H1 (cell line): Measurements from ENCODE around the gene FAM227B. TPM values are rescaled to one million over a fixed set of nuclear protein-coding genes. Genes with fewer than 3 reads are reported as not detected.

ENCODE experiments used
- CTCF ChIA-PET: fragments of 300-600 bp; sonication (Branson Sonifier 250); formaldehyde crosslinking; loops from one replicate; lab custom pipeline; 2021; ENCODE audit not compliant: partially characterized antibody; lab: Charles Lee
- POLR2A ChIA-PET: fragments of 300-600 bp; sonication (Branson Sonifier 250); formaldehyde crosslinking; loops from one replicate; lab custom pipeline; 2021; ENCODE audit warnings: inconsistent platforms; ENCODE audit not compliant: partially characterized antibody; lab: Charles Lee
- DNase-seq, 2 experiments: peaks; one replicate each; pipeline versions ENCODE4 v3.0.0 to v3.0.0-alpha.2; 2010 to 2022; ENCODE audit warnings: low spot score in 2 of 2, low read depth in 1 of 2, mixed read lengths in 1 of 2
- FAIRE-seq: peaks from 2 replicates; lab custom pipeline; 2011; peaks lifted over from hg19 to GRCh38; lab: Jason Lieb, UNC
- H2AFZ ChIP-seq: 2 replicates; pipeline ENCODE4 v1.8.1; 2012; ENCODE audit warnings: low read length, inconsistent platforms
- H2AK5ac ChIP-seq: 2 replicates; pipeline ENCODE4 v1.6.1; 2013; ENCODE audit warnings: low read depth, low read length
- H2BK120ac ChIP-seq: replicated peaks from 2 replicates; pipeline ENCODE3; 2013; ENCODE audit warnings: low read depth, low read length, inconsistent platforms
- H2BK12ac ChIP-seq: 2 replicates; pipeline ENCODE4 v1.6.1; 2013; ENCODE audit warnings: low read depth, low read length
- H2BK15ac ChIP-seq: 2 replicates; pipeline ENCODE4 v1.6.1; 2013; ENCODE audit warnings: low read length
- H2BK20ac ChIP-seq: 2 replicates; pipeline ENCODE4 v1.6.1; 2013; ENCODE audit warnings: low read length
- H2BK5ac ChIP-seq: 2 replicates; pipeline ENCODE4 v1.6.1; 2013; ENCODE audit warnings: low read depth, low read length
- H3K14ac ChIP-seq: 2 replicates; pipeline ENCODE4 v1.6.1; 2013; ENCODE audit warnings: inconsistent platforms; ENCODE audit not compliant: insufficient read length
- H3K18ac ChIP-seq: 2 replicates; pipeline ENCODE4 v1.6.1; 2013; ENCODE audit warnings: low read length; ENCODE audit errors: extremely low read depth
- H3K23ac ChIP-seq: 2 replicates; pipeline ENCODE4 v1.6.1; 2013; ENCODE audit warnings: inconsistent platforms; ENCODE audit not compliant: insufficient read length
- H3K23me2 ChIP-seq: 2 replicates; pipeline ENCODE4 v1.6.1; 2013; ENCODE audit warnings: low read depth, low read length
- H3K27ac ChIP-seq: 2 replicates; pipeline ENCODE4 v1.6.1; 2011; ENCODE audit warnings: low read depth, low read length, inconsistent platforms
- H3K27me3 ChIP-seq, 4 experiments: replicated peaks in 1 of 4; 1 replicate in 1 of 4; 2 replicates in 3 of 4; pipeline versions ENCODE4 v1.6.1 to v1.8.1; 2011 to 2013; ENCODE audit warnings: low read length in 3 of 4, mild to moderate bottlenecking in 3 of 4, inconsistent platforms in 2 of 4, mixed read lengths in 2 of 4, moderate library complexity in 1 of 4; ENCODE audit not compliant: control insufficient read depth in 3 of 4, insufficient read depth in 3 of 4; ENCODE audit errors: extremely low read depth in 1 of 4
- H3K36me3 ChIP-seq, 4 experiments: 2 replicates each; pipeline versions ENCODE4 v1.6.1 to v1.8.1; 2011 to 2013; ENCODE audit warnings: mild to moderate bottlenecking in 4 of 4, low read length in 3 of 4, moderate library complexity in 2 of 4, control low read depth in 1 of 4, inconsistent platforms in 1 of 4; ENCODE audit not compliant: insufficient read depth in 4 of 4, control insufficient read depth in 2 of 4
- H3K4ac ChIP-seq: replicated peaks from 2 replicates; pipeline ENCODE3; 2013; ENCODE audit warnings: low read length, low read depth, mixed read lengths, inconsistent platforms; ENCODE audit not compliant: insufficient read length
- H3K4me1 ChIP-seq, 4 experiments: replicated peaks in 1 of 4; 1 replicate in 1 of 4; 2 replicates in 3 of 4; pipeline versions ENCODE4 v1.6.1 to v1.8.1; 2011 to 2013; ENCODE audit warnings: low read length in 3 of 4, inconsistent platforms in 2 of 4, mixed read lengths in 1 of 4; ENCODE audit not compliant: insufficient read depth in 4 of 4, control insufficient read depth in 3 of 4
- H3K4me2 ChIP-seq, 2 experiments: 2 replicates each; pipeline versions ENCODE4 v1.6.1 to v1.8.1; 2011 to 2013; ENCODE audit warnings: low read depth in 2 of 2, low read length in 2 of 2, control low read depth in 1 of 2, inconsistent platforms in 1 of 2, mild to moderate bottlenecking in 1 of 2; ENCODE audit not compliant: insufficient read depth in 1 of 2
- H3K4me3 ChIP-seq, 4 experiments: fragments of 200-600, 300-600 bp in 1 of 4; sonication (generic), shearing (Covaris generic), sonication (Bioruptor Twin) in 1 of 4; 2 replicates each; pipeline versions ENCODE4 v1.5.1 to v1.8.1; 2011 to 2016; ENCODE audit warnings: low read length in 4 of 4, low read depth in 3 of 4, control low read depth in 2 of 4, inconsistent platforms in 2 of 4, mild to moderate bottlenecking in 2 of 4, mixed read lengths in 1 of 4, moderate library complexity in 1 of 4; ENCODE audit not compliant: insufficient read depth in 2 of 4; ENCODE audit errors: extremely low read depth in 1 of 4
- H3K56ac ChIP-seq: replicated peaks from 2 replicates; pipeline ENCODE3; 2013; ENCODE audit warnings: low read depth, mild to moderate bottlenecking, mixed read lengths, low read length, inconsistent platforms; ENCODE audit not compliant: insufficient read length
- H3K79me1 ChIP-seq: 2 replicates; pipeline ENCODE4 v1.6.1; 2013; ENCODE audit warnings: low read depth, low read length, control low read depth
- H3K79me2 ChIP-seq, 2 experiments: 2 replicates each; pipeline versions ENCODE4 v1.6.1 to v1.8.1; 2012 to 2013; ENCODE audit warnings: low read length in 2 of 2, mild to moderate bottlenecking in 2 of 2, inconsistent platforms in 1 of 2; ENCODE audit not compliant: insufficient read depth in 2 of 2, control insufficient read depth in 1 of 2
- H3K9ac ChIP-seq, 4 experiments: replicated peaks in 1 of 4; 1 replicate in 1 of 4; 2 replicates in 3 of 4; pipeline versions ENCODE4 v1.6.1 to v1.8.1; 2011 to 2013; ENCODE audit warnings: low read depth in 3 of 4, low read length in 3 of 4, control low read depth in 2 of 4, mild to moderate bottlenecking in 2 of 4, moderate library complexity in 2 of 4, inconsistent platforms in 1 of 4; ENCODE audit errors: extremely low read depth in 1 of 4
- H3K9me3 ChIP-seq, 2 experiments: 2 replicates each; pipeline versions ENCODE4 v1.6.1 to v1.8.1; 2012 to 2013; ENCODE audit warnings: mild to moderate bottlenecking in 2 of 2, moderate library complexity in 2 of 2, control low read depth in 1 of 2, inconsistent platforms in 1 of 2, low read depth in 1 of 2, low read length in 1 of 2, mixed read lengths in 1 of 2; ENCODE audit not compliant: insufficient read depth in 2 of 2
- H4K20me1 ChIP-seq, 2 experiments: replicated peaks in 1 of 2; 2 replicates each; pipeline versions ENCODE3 to v1.8.1; 2011 to 2013; ENCODE audit warnings: inconsistent platforms in 2 of 2, low read length in 2 of 2, mild to moderate bottlenecking in 1 of 2; ENCODE audit not compliant: insufficient read depth in 2 of 2, control insufficient read depth in 1 of 2
- H4K5ac ChIP-seq: 2 replicates; pipeline ENCODE4 v1.6.1; 2013; ENCODE audit warnings: low read length, low read depth, mixed read lengths, inconsistent platforms; ENCODE audit not compliant: insufficient read length
- H4K8ac ChIP-seq: 2 replicates; pipeline ENCODE4 v1.8.0; 2013; ENCODE audit warnings: mild to moderate bottlenecking, moderate library complexity, low read length, inconsistent platforms; ENCODE audit not compliant: insufficient read depth; ENCODE audit errors: extremely low read depth
- H4K91ac ChIP-seq: replicated peaks from 2 replicates; pipeline ENCODE3; 2013; ENCODE audit warnings: low read length, mixed read lengths, inconsistent platforms; ENCODE audit not compliant: insufficient read length
- CTCF ChIP-seq, 3 experiments: IDR thresholded peaks; 1 replicate in 2 of 3; 2 replicates in 1 of 3; pipeline versions ENCODE4 v1.5.1 to v1.6.1; 2011; ENCODE audit warnings: low read length in 3 of 3, mild to moderate bottlenecking in 3 of 3, inconsistent platforms in 2 of 3, low read depth in 1 of 3, moderate library complexity in 1 of 3; ENCODE audit not compliant: insufficient read depth in 1 of 3; ENCODE audit errors: control extremely low read depth in 1 of 3
- GABPA ChIP-seq: IDR thresholded peaks from 2 replicates; pipeline ENCODE4 v1.6.1; 2011; ENCODE audit warnings: mild to moderate bottlenecking, low read length, moderate library complexity, borderline replicate concordance; ENCODE audit not compliant: insufficient read depth
- MAX ChIP-seq: IDR thresholded peaks from 2 replicates; pipeline ENCODE4 v1.6.1; 2012; ENCODE audit warnings: inconsistent platforms
- TCF12 ChIP-seq: IDR thresholded peaks from 2 replicates; pipeline ENCODE4 v1.6.1; 2011; ENCODE audit warnings: low read depth, mild to moderate bottlenecking, low read length
- WGBS, 2 experiments: shearing (Covaris generic) in 1 of 2; methylation state at CpG; one replicate each; pipeline versions ENCODE4 v1.1.6 to v1.1.7; 2013 to 2015; ENCODE audit warnings: low lambda C conversion rate in 2 of 2, mixed read lengths in 2 of 2, inconsistent platforms in 1 of 2, low coverage in 1 of 2, missing lambda C conversion rate in 1 of 2; ENCODE audit not compliant: insufficient replicate concordance in 2 of 2, insufficient coverage in 1 of 2, insufficient read length in 1 of 2; ENCODE audit errors: extremely low coverage in 1 of 2, missing lambda C conversion rate in 1 of 2; 5-methylcytosine and 5-hydroxymethylcytosine counted together
- polyA plus RNA-seq, 7 experiments: library from polyadenylated mRNA; depleted of rRNA in 3 of 7; stranded (reverse) in 5 of 7; unstranded in 2 of 7; fragments of >200 nt in 5 of 7; fragments of 200-250 nt in 2 of 7; gene quantifications; 1 replicate in 5 of 7; 2 replicates in 1 of 7; 4 replicates in 1 of 7; pipeline versions ENCODE4 v1.2.1 to v1.2.3, GENCODE V29; 2011 to 2013; ENCODE audit warnings: missing spikeins in 2 of 7, mixed read lengths in 2 of 7
- total RNA-seq: library from RNA; stranded (reverse); fragmentation: NEBNext Ultra II Directional; extraction: Animal tissue kit (Norgen Biotek cat#: 25700); gene quantifications from 2 replicates; pipeline ENCODE4 v1.2.1, GENCODE V29; 2021

The FAM227B gene
- total and polyA plus RNA-seq, 2 of the 8 experiments (the other 6 are each of a cell fraction or from before 2014, with no cell fraction given) = 4.0 to 6.5 TPM

DNA sequence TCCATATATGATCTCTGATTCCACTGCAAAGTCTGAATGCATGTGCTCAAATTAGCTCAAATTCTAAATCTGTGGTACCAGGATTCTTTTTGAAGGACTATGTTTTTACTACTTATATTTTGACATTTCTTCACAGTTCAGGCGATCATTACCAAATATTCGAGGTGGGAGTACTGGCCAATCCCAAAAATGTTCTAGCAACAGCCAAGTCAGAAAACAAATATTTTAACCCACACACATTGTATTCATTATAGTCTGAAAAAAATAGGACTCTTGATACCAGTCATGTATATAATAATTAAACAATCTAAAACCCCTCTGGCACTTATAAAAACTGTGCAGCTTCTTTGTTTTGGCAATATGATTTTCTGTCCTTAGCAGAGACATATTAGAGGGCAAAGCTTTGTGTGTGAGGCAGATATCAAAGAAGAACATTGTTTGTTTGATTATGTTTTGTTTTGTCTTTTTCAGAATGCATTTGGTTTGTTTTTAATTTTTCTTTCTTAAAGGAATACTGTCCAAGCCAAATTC is 160.1 kb downstream of the FAM227B start:
- no peak overlapping the region for H4K91ac ChIP-seq
- no peaks in the 10 kb centered on the region for H3K79me2 ChIP-seq
- no peak overlapping the region for H2BK15ac ChIP-seq
- no peaks in the 10 kb centered on the region for H3K79me1 ChIP-seq
- no peaks in the 10 kb centered on the region for H3K36me3 ChIP-seq
- H2BK20ac ChIP-seq = no peak overlapping the region
- no peak overlapping the region for H3K4me2 ChIP-seq
- H3K18ac ChIP-seq = no peak overlapping the region
- 96% methylated on average over 2 of the region's 2 CpGs; no CpG with 5 or more reads in 1 of the 2 experiments for WGBS, 2 experiments
- FAIRE-seq (no peak), DNase-seq (no peak)
- ChIA-PET CTCF (interaction anchor here (0.6 to 1.0 kb wide), 3 partner anchors 11 to 691 kb away, joined by 3 to 5 read pairs (median 3); no protein-coding TSS in a partner anchor), POLR2A (no interaction called here)
- no peak overlapping the region for H3K4ac ChIP-seq
- H3K4me1 ChIP-seq = no peaks in the 10 kb centered on the region
- no peak overlapping the region for H3K56ac ChIP-seq
- H2AFZ ChIP-seq = no peak overlapping the region
- H3K23me2 ChIP-seq = no peaks in the 10 kb centered on the region
- H3K23ac ChIP-seq = no peak overlapping the region
- no peak for TF ChIP-seq CTCF (IDR thresholded peaks at IDR 0.05; ENCODE audit: control extremely low read depth in 1 of 3, insufficient read depth in 1 of 3, low read depth in 1 of 3, low read length in 3 of 3)
- TF ChIP-seq MAX = no peak
- TF ChIP-seq TCF12 = no peak
- no peak for TF ChIP-seq GABPA
- no peaks in the 10 kb centered on the region for H3K27me3 ChIP-seq
- no peak overlapping the region for H4K5ac ChIP-seq
- no peak overlapping the region for H3K27ac ChIP-seq
- H2BK120ac ChIP-seq = no peak overlapping the region
- H2BK12ac ChIP-seq = no peak overlapping the region
- H3K4me3 ChIP-seq = no peak overlapping the region
- no peaks in the 10 kb centered on the region for H4K20me1 ChIP-seq
- H3K14ac ChIP-seq = no peak overlapping the region
- H4K8ac ChIP-seq = no peak overlapping the region
- no peak overlapping the region for H3K9ac ChIP-seq
- H2BK5ac ChIP-seq = no peak overlapping the region
- H3K9me3 ChIP-seq = no peaks in the 10 kb centered on the region
- no peak overlapping the region for H2AK5ac ChIP-seq
